Measurements from ENCODE around the gene ZAP70.

- TF ChIP-seq CTCF (IDR thresholded peaks at IDR 0.05) (no peak), POLR2A (IDR thresholded peaks at IDR 0.05) (no peak)
Observed at GRCh38 chr2:97731274-97732020, 18.1 kb downstream of the ZAP70 start.

Data from right lobe of liver (tissue), 4 donors.